GM18909 (cell line): ENCODE measurements around the gene KLK6.

ENCODE experiments used
- ATAC-seq: cut with Tn5 transposase; IDR thresholded peaks from one replicate; pipeline ENCODE4 v1.9.1; 2021; ENCODE audit warnings: mild to moderate bottlenecking; ENCODE audit not compliant: unreplicated experiment, poor library complexity

KLK6 gene

GRCh38 chr19:50969413-50969760, at the start of gene KLK6:
Gene KLK6 (minus strand): TSS chr19:50969591. CDS start chr19:50968104, 1,487 bp downstream.
- no peak for ATAC-seq

DNA sequence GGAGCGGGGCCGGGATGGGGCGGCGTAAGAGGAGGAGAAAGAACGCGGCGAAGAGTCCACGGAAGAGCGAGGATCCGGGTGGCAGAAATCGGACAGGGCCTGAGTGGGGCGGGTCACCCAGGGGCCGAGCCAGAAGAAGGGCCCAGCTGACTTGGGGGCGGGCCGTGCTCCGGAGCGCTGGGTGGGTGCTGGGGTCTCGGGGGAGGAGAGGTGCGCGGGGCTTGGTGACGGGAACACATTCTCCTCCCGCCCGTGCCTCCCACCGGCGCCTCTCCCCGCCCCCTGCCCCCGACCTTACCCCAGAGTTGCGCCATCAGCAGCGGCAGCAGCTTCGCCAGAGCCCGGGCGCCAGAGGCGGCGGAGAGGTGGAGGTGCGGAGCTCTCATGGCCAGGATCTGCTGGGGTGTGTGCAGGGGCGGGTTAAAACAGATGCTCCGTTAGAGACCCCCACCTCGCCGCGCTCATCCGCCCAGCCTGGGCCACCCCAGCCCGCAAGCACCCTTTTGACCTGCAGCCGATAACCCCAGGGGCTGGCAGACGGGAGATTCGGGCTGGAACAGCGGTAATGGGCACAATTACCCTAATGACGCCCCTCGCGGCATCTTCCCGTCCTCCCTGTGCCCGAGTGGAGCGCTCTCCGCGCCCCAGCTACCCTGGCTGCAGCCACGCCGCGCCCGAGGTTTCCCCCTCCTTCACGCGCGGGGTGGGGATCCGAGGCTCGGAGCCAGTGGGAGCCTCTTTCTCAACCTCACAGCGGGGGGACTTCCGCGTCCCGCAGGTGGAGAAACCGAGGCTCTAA, 49.6 kb upstream of the KLK6 start:
- ATAC-seq = no peak

DNA sequence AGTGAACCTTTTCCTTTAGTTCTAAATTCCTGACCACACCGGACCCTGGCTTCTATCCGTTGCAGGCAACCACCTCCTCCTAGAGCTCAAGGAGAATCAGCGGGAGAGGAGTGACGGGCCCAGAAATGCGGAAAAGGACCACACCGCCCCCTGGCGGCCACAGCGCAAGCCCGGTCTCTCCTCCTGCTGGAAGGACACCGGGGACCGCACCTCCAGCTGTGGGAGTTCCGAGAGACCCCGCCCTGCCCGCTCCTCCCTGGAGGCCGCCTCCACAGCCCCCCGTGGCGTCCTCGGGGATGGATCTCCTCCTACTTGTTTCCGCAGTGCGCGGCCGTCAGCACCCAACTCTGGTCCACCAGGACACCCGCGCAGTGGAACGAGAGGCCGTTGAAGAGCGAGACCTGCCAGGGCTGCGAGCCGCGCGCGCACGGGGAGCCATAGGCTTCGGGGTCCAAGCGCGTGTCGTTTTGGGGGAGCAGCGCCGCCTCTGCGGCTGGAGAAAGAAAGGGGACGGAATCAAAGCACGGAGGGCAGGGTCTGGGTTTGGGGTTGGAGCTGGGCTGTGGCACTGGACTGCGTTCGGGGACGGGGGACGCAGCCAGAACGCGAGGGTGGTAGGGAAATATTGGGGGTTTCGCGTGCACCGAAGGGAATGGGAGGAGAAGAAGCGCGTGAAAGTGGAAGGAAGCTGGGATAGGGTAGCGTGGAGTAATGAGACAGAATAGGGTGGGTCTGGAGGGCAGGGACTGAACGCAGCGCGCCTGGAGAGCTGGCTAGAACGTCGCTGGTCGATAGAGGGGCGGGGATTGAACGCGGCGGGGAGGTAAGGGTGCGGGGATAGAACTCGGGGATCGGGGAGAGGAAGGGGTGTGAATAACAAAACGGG, 47.6 kb upstream of the KLK6 start:
- ATAC-seq = no peak

DNA sequence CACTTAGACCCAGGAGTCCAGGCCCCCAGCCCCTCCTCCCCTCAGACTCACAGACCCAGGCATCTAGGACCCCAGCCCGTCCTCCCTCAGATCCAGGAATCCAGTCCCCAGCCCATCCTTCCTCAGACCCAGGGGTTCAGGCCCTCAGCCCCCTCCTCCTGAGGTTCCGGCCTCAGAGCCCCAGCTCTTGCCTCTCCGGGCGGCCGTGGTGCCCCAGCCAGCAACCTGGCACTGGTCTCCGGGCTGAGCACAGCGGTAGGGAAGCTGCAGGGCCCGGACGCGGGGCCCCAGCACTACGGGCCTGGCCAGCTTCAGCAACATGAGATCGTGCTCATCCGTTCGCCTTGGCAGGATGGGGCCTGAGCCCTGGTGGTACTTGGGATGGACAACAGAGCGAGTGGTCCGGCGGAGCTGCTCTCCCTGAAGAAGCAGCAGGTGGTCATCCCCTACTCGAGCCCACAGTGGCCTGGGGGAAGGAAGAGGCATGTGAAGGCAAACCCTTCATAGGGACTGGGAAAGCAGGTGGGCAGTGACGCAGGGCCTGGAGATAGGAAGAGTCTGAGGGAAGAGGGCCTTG, 46.4 kb upstream of the KLK6 start:
- ATAC-seq = no peak

- no peak for ATAC-seq
Observed at GRCh38 chr19:51014242-51014641, 44.9 kb upstream of the KLK6 start.

- ATAC-seq = no peak
Observed at GRCh38 chr19:51012661-51013190, 43.3 kb upstream of the KLK6 start.

GRCh38 chr19:51010066-51010795, 40.8 kb upstream of the KLK6 start:
- ATAC-seq = no peak

DNA sequence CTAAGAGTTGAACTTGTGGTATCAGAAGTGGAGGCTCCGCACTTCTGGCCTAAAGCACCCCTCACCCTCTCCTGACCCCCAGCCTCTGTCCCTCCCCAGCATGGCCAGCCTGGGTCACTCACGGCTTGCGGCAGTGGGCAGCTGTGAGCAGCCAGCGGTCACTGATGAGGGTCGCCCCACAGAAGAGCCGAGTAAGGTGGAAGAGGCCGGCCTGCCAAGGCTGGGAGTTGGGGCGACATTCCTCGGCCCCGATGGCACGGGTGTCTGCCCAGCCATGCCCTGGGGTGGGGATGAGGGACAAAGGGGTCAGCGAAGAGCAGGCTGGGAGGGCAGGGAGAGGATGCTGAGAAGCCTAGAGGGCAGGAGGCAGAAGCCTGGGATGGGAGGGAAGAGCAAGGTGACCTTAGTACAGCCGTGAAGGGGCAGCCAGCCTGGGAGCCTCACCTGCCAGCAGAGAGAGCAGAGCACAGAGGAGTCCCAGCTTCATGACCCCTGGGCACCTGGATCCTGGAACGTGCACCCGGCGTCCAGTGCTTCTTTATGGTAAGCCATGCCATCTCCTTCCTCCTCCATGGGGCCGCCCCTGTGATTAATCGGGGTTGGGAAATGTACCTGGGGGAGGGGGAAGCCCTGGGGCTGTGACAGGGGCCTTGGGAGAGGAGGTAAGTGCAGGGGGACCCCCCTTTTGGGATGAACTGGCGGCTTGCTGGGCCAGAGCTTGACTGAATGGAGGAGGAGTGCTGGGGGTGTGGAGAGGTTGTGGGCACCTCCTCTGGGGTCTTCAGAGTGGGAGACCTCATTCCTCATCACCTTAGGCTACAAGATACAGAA, 39.9 kb upstream of the KLK6 start:
- no peak for ATAC-seq

DNA sequence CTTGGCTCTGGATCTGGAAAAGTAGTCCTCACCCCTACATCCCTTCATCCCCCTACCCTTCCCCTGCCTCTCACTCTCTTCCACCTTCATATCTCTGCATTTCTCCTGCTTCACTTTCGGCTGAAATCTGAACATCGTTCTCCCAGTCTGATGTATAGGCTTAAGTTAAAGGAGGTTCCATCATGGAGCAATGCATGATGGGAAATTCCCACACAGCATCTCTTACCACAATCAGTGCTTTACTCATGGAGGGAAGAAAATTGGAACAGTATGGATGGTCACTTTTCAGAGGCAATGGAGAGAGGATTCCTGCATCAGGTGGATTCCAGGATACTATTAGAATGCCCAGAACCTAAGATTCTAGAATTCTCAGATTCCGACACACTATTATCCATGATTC, 38.1 kb upstream of the KLK6 start:
- ATAC-seq = no peak

DNA sequence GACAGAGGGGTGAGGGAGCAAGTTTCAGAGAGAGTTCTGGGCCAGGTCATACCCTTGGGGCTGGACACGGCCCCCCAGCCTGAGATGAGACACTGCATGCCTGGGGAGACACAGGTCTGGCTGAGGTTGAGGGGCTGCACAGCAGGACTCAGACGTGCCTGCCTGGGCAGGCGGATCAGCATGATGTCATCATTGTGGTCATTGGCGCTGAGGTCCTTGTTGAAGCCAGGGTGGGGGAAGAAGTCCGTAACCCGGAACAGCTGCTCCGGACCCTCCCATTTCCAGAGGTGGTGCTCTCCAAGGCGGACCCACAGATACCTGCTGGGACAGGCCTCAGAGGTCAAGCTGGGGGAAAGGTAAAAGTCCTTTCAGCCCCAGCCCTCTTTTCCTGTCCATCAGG, 37.0 kb upstream of the KLK6 start:
- no peak for ATAC-seq

DNA sequence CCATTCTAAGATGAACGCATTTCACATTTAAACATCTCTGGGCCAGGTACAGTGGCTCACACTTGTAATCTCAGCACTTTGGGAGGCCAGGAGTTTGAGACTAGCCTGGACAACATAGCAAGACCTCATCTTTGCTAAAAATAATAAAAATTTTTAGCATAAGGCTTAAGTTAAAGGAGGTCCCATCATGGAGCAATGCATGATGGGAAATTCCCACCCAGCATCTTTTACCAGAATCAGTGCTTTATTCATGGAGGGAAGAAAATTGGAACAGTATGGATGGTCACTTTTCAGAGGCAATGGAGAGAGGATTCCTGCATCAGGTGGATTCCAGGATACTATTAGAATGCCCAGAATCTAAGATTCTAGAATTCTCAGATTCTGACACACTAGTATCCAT, 35.9 kb upstream of the KLK6 start:
- no peak for ATAC-seq

GRCh38 chr19:51003316-51003715, 33.9 kb upstream of the KLK6 start:
- ATAC-seq = no peak

- ATAC-seq = no peak
Observed at GRCh38 chr19:51002542-51003311, 33.3 kb upstream of the KLK6 start.

- no peak for ATAC-seq
Observed at GRCh38 chr19:51002089-51002532, 32.7 kb upstream of the KLK6 start.

DNA sequence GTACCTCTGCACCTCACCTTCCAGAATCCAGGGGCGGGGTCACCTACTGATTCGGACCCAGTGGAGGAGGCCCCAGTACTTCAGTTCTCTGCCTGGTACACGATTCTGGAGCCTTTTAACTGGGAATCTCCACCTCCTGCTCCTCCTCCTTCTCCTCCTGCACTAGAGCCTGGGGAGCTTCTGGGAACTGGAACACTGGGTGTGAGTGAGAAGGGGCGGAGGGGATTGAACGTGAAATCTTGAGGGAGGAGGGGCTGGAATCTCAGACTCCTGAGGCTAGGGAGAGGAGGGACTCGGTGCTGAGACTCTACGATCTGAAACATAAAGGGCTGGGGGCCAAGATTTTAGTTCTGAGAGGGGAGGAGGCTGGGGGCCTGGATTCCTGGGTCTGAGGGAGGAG, 32.1 kb upstream of the KLK6 start, which contains the start of gene KLK8:
Gene KLK8 (minus strand): TSS at position 90 of the 400 bp plus-strand sequence. CDS start 437 bp downstream, outside the sequence.
- ATAC-seq = no peak

DNA sequence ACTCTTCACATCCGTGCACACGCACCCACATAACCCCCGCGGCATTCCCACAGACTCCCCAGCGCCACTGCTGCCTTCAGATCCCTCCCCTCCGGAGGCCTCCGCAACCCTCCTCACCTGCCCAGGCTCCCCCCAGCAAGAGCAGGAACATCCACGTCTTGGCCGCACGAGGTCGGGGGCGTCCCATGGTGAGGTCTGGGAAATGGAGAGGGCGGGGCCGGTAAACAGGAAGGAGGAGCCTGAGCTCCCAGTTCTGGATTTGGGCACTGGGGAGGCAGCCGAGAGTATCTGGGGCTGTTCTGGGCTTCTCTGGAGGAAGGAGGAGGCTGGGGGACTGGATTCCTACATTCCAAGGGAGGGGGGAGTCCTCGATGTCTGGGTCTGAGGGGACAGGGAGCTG, 31.6 kb upstream of the KLK6 start:
- no peak for ATAC-seq

GRCh38 chr19:51000426-51000825, 31.0 kb upstream of the KLK6 start:
- ATAC-seq = no peak

DNA sequence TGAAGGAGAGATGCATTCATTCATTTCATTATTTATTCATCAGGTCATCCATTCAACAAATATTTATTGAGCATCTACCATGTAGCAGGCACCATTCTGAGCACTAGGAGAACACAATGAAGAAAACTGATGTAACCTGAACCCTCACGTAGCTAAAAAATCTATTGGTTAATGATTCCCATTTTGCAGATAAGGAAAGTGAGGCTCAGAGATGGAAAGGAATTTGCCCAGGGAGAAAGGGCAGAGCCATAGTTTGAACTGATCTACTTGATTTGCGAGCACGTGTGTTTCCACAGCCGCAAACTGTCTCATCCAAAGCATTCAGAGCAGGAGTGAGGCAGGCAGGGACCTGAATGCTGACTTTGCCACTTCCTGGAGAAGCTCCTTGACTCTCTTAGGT, 29.3 kb upstream of the KLK6 start:
- ATAC-seq = no peak

- no peak for ATAC-seq
Observed at GRCh38 chr19:50998061-50998460, 28.7 kb upstream of the KLK6 start.
